Upper lobe of left lung (tissue), 6 donors: ENCODE data around the gene GCDH. TPM values are rescaled to one million over a fixed set of nuclear protein-coding genes. Genes with fewer than 3 reads are reported as not detected.

Experiments
- ATAC-seq, 2 donors: fragments of 200-7000 bp; cut with Tn5 transposase; one replicate each; pipeline ENCODE4 v1.9.1; 2022; ENCODE audit warnings: mild to moderate bottlenecking in 2 of 2, moderate library complexity in 2 of 2; ENCODE audit not compliant: low FRiP score in 2 of 2
- DNase-seq, 2 donors: peaks; one replicate each; pipeline ENCODE4 v3.0.0-alpha.2; 2019 to 2020
- H3K27ac ChIP-seq, 4 donors: fragments of 200-600 bp; sonication (generic); one replicate each; pipeline ENCODE4 v1.5.1; 2016 to 2019
- H3K27me3 ChIP-seq, 4 donors: fragments of 200-600 bp; sonication (generic); one replicate each; pipeline ENCODE4 v1.5.1; 2017 to 2019
- H3K36me3 ChIP-seq, 4 donors: fragments of 200-600 bp; sonication (generic); one replicate each; pipeline ENCODE4 v1.5.1; 2016 to 2019
- H3K4me1 ChIP-seq, 4 donors: fragments of 200-600 bp; sonication (generic); one replicate each; pipeline ENCODE4 v1.5.1; 2018 to 2019
- H3K4me3 ChIP-seq, 4 donors: fragments of 200-600 bp; sonication (generic); one replicate each; pipeline ENCODE4 v1.5.1; 2017 to 2019; ENCODE audit warnings: mild to moderate bottlenecking in 2 of 4, moderate library complexity in 1 of 4
- H3K9me3 ChIP-seq, 4 donors: fragments of 200-600 bp; sonication (generic); one replicate each; pipeline ENCODE4 v1.5.1; 2018 to 2019
- EP300 ChIP-seq, 4 donors: sonication (generic); formaldehyde crosslinking; IDR thresholded peaks; one replicate each; pipeline ENCODE4 v1.5.1; 2017; ENCODE audit warnings: antibody characterized with exemption in 4 of 4, control low read depth in 2 of 4
- POLR2A ChIP-seq, 4 donors: fragments of 450-650 bp; IDR thresholded peaks; one replicate each; pipeline ENCODE4 v1.5.1; 2016 to 2017; ENCODE audit warnings: antibody characterized with exemption in 4 of 4, mild to moderate bottlenecking in 2 of 4
- POLR2AphosphoS5 ChIP-seq, 2 donors: sonication (generic); formaldehyde crosslinking; IDR thresholded peaks; one replicate each; pipeline ENCODE4 v1.5.1; 2017; ENCODE audit warnings: antibody characterized with exemption in 2 of 2
- WGBS, 2 donors: methylation state at CpG; one replicate each; pipeline ENCODE4 v1.1.5; 2017 to 2018; 5-methylcytosine and 5-hydroxymethylcytosine counted together
- total RNA-seq, 6 donors: library from RNA; depleted of rRNA in 4 of 6; stranded (reverse); fragments of >200 nt in 4 of 6; gene quantifications; one replicate each; pipeline versions ENCODE4 v1.1.0 to v1.2.1, GENCODE V29; 2016 to 2021
- TF ChIP-seq, protein P1 (sequence below), 6 experiments: fragments of 450-650 bp in 4 of 6; fragments of 200-600 bp in 2 of 6; sonication (generic) in 2 of 6; IDR thresholded peaks; one replicate each; pipeline ENCODE4 v1.5.1; 2016 to 2019; ENCODE audit warnings: antibody characterized with exemption in 6 of 6
- donor health status: DM: no; HTN: no; CAD: no; lungs with moderate emphysema.
- donor health status: DM: no; HTN: yes; CAD: no; lungs with severe emphysema.

GCDH gene
- total RNA-seq, 6 donors from 2014 or later: 19.3 to 47.1 (median 33.3) TPM

DNA sequence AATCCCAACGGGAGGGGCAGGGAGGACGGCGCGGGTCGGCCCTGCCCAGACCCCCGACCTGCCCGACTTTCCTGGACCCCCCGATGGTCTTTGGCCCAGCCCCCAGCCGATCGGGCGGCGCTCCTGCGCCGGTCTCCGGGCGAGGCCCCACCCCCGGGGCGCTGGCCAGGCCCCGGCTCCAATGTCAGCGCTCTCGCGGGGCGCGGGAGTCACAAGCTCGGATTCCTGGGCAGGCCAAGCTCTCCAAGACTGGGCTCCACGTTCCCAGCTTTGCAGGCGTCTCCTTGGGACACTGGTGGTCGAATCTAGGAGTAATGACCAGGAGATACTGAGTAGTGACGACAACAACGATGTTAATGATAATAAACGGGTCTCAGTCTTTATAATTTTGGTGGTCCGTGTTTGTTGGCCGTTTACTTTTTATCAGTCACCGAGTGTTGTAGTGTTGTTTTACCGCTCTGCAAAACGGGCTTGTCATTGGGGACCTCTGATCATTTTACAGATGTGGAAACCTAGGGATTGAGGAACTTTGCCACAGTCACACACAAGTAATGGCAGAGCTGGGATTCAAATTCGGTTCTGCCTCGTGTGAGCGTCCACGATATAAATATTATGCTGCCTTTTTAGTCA, 55.2 kb downstream of the GCDH start:
- Histone ChIP-seq H3K27ac (peak overlapping the region; percentile 95 to 98 (median 96)), H3K4me1 (peaks cover 28 to 54% (median 40%) of the 10 kb centered on the region in 4 donors), H3K9me3 (no peaks in the 10 kb centered on the region), H3K27me3 (no peaks in the 10 kb centered on the region), H3K4me3 (peak overlapping the region; percentile 85 to 99 (median 90)), H3K36me3 (peaks cover 33 to 77% (median 67%) of the 10 kb centered on the region in 4 donors)
- ATAC-seq (peak; percentile 82 to 90), DNase-seq (peak; percentile 82 to 94)
- 0 to 1% methylated on average over 16 to 38 of the region's 40 CpGs for WGBS, 2 donors
- TF ChIP-seq, protein P1, sequence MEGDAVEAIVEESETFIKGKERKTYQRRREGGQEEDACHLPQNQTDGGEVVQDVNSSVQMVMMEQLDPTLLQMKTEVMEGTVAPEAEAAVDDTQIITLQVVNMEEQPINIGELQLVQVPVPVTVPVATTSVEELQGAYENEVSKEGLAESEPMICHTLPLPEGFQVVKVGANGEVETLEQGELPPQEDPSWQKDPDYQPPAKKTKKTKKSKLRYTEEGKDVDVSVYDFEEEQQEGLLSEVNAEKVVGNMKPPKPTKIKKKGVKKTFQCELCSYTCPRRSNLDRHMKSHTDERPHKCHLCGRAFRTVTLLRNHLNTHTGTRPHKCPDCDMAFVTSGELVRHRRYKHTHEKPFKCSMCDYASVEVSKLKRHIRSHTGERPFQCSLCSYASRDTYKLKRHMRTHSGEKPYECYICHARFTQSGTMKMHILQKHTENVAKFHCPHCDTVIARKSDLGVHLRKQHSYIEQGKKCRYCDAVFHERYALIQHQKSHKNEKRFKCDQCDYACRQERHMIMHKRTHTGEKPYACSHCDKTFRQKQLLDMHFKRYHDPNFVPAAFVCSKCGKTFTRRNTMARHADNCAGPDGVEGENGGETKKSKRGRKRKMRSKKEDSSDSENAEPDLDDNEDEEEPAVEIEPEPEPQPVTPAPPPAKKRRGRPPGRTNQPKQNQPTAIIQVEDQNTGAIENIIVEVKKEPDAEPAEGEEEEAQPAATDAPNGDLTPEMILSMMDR (IDR thresholded peaks at IDR 0.05): no peak
- no peak for TF ChIP-seq EP300 (IDR thresholded peaks at IDR 0.05)
- no peak for TF ChIP-seq POLR2A (IDR thresholded peaks at IDR 0.05)
- TF ChIP-seq POLR2AphosphoS5 (IDR thresholded peaks at IDR 0.05): no peak

DNA sequence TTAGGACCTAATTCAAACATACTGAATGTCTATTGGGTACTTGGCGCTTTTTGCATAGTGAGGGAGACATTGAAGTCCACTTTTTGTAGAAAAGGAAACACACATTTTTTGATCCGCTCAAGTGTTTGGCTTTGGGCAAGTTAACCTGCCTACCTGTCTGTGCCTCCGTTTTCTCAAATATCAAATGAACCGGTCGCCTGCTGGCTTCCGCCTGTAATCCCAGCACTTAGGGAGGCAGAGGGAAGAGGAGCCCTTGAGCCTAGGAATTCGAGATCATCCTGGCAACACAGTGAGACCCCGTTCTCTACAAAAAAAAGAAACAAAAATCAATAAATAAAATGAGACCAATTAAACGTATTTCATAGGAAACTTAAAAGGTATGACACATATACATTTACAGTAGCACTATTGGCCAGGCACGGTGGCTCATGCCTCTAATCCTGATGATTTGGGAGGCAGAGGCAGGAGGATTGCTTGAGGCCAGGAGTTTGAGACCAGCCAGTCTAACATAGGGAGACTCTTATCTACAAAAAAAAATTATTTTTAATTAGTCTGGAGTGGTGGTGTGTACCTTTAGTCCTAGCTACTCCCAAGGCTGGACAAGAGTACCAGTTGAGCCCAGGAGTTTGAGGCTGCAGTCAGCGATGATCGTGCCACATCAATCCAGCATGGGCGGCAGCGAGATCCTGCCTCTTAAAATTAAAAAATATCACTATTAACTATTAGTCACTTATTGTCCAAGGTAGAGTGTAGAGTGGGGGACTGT, 56.0 kb downstream of the GCDH start:
- Histone ChIP-seq H3K27me3 (no peaks in the 10 kb centered on the region), H3K4me1 (peaks cover 25 to 47% (median 34%) of the 10 kb centered on the region in 4 donors), H3K27ac (peak overlapping the region; percentile 95 to 98 (median 96)), H3K36me3 (peaks cover 31 to 77% (median 68%) of the 10 kb centered on the region in 4 donors), H3K4me3 (peak overlapping the region; percentile 85 to 99 (median 90)), H3K9me3 (no peaks in the 10 kb centered on the region)
- ATAC-seq (no peak), DNase-seq (no peak)
- whole genome bisulfite sequencing, 2 donors: 57 to 65% methylated on average over 14 of the region's 14 CpGs
- TF ChIP-seq POLR2A (IDR thresholded peaks at IDR 0.05) (no peak), POLR2AphosphoS5 (IDR thresholded peaks at IDR 0.05) (no peak), EP300 (IDR thresholded peaks at IDR 0.05) (no peak)
- TF ChIP-seq, protein P1 (IDR thresholded peaks at IDR 0.05): no peak

DNA sequence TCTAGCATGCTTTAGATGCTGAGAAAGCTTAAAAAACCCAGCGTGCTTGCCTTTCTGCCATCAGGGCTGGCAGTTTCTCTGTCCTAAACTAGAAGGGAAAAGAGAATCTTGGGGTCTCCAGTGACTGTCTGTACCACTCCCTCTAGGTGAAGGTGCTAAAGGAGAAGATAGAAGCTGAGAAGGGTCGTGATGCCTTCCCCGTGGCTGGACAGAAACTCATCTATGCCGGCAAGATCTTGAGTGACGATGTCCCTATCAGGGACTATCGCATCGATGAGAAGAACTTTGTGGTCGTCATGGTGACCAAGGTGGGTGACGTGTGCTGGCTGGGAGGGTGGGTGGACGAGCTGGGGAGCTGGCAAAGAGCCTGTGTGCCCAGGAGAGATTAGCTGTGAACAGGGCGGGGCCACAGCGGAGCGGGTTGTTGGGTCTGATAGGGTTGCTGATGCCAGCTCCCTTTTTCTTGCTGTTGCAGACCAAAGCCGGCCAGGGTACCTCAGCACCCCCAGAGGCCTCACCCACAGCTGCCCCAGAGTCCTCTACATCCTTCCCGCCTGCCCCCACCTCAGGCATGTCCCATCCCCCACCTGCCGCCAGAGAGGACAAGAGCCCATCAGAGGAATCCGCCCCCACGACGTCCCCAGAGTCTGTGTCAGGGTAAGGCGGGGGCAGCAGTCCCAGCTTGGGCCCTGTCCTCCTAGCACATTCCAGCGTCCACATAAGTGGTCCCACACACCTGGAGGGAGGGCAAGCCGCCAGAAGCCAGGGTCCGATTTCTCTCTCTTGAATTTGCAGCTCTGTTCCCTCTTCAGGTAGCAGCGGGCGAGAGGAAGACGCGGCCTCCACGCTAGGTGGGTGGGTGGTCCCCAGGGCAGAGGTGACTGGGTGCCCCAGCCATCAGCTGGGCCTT, 57.0 kb downstream of the GCDH start:
- H3K4me3 ChIP-seq: no peak overlapping the region
- TF ChIP-seq POLR2AphosphoS5 (IDR thresholded peaks at IDR 0.05): no peak
- TF ChIP-seq EP300 (IDR thresholded peaks at IDR 0.05): no peak
- TF ChIP-seq POLR2A (IDR thresholded peaks at IDR 0.05): no peak
- TF ChIP-seq, protein P1 (IDR thresholded peaks at IDR 0.05): no peak
- DNase-seq (no peak), ATAC-seq (no peak)
- peaks cover 34 to 77% (median 72%) of the 10 kb centered on the region in 4 donors for H3K36me3 ChIP-seq
- H3K27ac ChIP-seq: no peak overlapping the region
- peaks cover 27 to 44% (median 34%) of the 10 kb centered on the region in 4 donors for H3K4me1 ChIP-seq
- no peaks in the 10 kb centered on the region for H3K27me3 ChIP-seq
- 85 to 92% methylated on average over 19 to 28 of the region's 28 CpGs for WGBS, 2 donors
- H3K9me3 ChIP-seq: no peaks in the 10 kb centered on the region

DNA sequence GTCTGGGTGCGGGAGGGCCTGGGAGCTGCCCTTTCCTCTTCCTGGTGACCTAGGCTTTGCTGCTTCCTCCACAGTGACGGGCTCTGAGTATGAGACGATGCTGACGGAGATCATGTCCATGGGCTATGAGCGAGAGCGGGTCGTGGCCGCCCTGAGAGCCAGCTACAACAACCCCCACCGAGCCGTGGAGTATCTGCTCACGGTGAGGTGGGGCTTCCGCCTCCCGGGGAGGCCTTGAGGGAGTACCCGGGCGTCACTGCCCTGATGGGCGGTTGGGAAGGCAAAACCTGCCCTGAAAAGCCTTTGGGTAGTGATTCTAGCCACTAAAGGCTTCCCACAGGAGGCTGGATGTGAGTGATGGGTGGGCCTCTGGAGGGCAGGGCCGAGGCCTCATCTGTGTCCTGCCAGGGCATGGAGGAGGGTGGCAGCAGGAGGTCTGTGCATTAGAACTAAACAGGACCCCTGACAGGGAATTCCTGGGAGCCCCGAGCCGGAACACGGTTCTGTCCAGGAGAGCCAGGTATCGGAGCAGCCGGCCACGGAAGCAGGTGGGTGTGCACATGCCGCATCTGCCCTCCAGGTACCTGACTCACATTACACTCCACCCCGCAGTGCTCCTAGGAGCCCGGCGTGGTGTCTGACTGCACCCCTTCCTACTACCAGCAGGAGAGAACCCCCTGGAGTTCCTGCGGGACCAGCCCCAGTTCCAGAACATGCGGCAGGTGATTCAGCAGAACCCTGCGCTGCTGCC, 57.8 kb downstream of the GCDH start:
- Histone ChIP-seq H3K27me3 (no peaks in the 10 kb centered on the region), H3K4me1 (peaks cover 26 to 43% (median 35%) of the 10 kb centered on the region in 4 donors), H3K36me3 (peaks cover 31 to 77% (median 71%) of the 10 kb centered on the region in 4 donors), H3K4me3 (no peak overlapping the region), H3K9me3 (no peaks in the 10 kb centered on the region), H3K27ac (no peak overlapping the region)
- TF ChIP-seq POLR2A (IDR thresholded peaks at IDR 0.05) (no peak), EP300 (IDR thresholded peaks at IDR 0.05) (no peak), POLR2AphosphoS5 (IDR thresholded peaks at IDR 0.05) (no peak)
- TF ChIP-seq, protein P1 (IDR thresholded peaks at IDR 0.05): no peak
- DNase-seq: peak in 1 of 2 donors; percentile 63
- no peak for ATAC-seq
- 91 to 97% methylated on average over 28 to 30 of the region's 30 CpGs for WGBS, 2 donors
